GM19438 (cell line): ENCODE measurements around the gene DUSP1.

ENCODE experiments used
- ATAC-seq: cut with Tn5 transposase; IDR thresholded peaks from one replicate; pipeline ENCODE4 v1.9.1; 2021; ENCODE audit warnings: low read depth; ENCODE audit not compliant: unreplicated experiment

Gene DUSP1

GRCh38 chr5:172765766-172766286, 5.2 kb downstream of the DUSP1 start:
- ATAC-seq: no peak

- peak; percentile 89 for ATAC-seq
Observed at GRCh38 chr5:172764861-172765765, 5.9 kb downstream of the DUSP1 start.

GRCh38 chr5:172763120-172763464, 7.9 kb downstream of the DUSP1 start:
- no peak for ATAC-seq

- no peak for ATAC-seq
Observed at GRCh38 chr5:172762214-172763119, 8.5 kb downstream of the DUSP1 start.

GRCh38 chr5:172760959-172761358, 10.0 kb downstream of the DUSP1 start:
- ATAC-seq: no peak

GRCh38 chr5:172760136-172760535, 10.9 kb downstream of the DUSP1 start:
- ATAC-seq: no peak

GRCh38 chr5:172758834-172759149, 12.2 kb downstream of the DUSP1 start:
- no peak for ATAC-seq

- no peak for ATAC-seq
Observed at GRCh38 chr5:172758077-172758833, 12.7 kb downstream of the DUSP1 start.

- ATAC-seq: no peak
Observed at GRCh38 chr5:172757394-172758010, 13.5 kb downstream of the DUSP1 start.

GRCh38 chr5:172756764-172757393, 14.1 kb downstream of the DUSP1 start:
- ATAC-seq: no peak

- ATAC-seq: no peak
Observed at GRCh38 chr5:172754596-172755356, 16.2 kb downstream of the DUSP1 start.

GRCh38 chr5:172753101-172753500, 17.9 kb downstream of the DUSP1 start:
- ATAC-seq: no peak

GRCh38 chr5:172751761-172752510, 19.1 kb downstream of the DUSP1 start:
- ATAC-seq: no peak

GRCh38 chr5:172749881-172750633, 20.9 kb downstream of the DUSP1 start:
- no peak for ATAC-seq

- ATAC-seq: no peak
Observed at GRCh38 chr5:172749076-172749475, 21.9 kb downstream of the DUSP1 start.

- ATAC-seq: no peak
Observed at GRCh38 chr5:172748341-172748843, 22.6 kb downstream of the DUSP1 start.

- ATAC-seq: no peak
Observed at GRCh38 chr5:172747471-172747870, 23.5 kb downstream of the DUSP1 start.
